ENCODE measurements around the gene MIR17HG.
"Not testable (repeated sequence)": the region's sequence is repeated elsewhere in the genome, so short reads cannot be mapped to it uniquely, and the experiment has no call there.

MIR17HG gene

DNA sequence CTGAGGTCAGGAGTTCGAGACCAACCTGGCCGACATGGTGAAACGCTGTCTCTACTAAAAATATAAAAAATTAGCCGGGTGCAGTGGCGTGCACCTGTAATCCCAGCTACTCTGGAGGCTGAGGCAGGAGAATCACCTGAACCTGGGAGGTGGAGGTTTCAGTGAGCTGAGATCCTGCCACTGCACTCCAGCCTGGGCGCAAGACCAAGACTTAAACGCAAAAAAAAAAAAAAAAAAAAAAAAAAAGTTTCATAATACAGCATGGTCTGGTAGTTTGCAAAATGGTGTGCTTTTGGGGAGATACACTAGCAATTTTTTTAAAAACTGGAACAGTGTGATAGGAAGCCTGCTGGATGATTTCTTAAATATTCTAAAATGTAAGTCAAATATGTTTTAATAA lies 5.4 kb downstream of the MIR17HG start:
- H3K9me3 ChIP-seq; in situ Hi-C loops (cut with MboI; ENCODE audit: low sequenced_read_pairs); H3K4me3 ChIP-seq; DNase-seq (ENCODE audit: low spot score in 2 of 2); H3K4me1 ChIP-seq; H3K27me3 ChIP-seq (ENCODE audit: low read depth): not testable (repeated sequence)
- H3K36me3 ChIP-seq (replicated peaks), result peaks cover 77% of the 10 kb centered on the region

DNA sequence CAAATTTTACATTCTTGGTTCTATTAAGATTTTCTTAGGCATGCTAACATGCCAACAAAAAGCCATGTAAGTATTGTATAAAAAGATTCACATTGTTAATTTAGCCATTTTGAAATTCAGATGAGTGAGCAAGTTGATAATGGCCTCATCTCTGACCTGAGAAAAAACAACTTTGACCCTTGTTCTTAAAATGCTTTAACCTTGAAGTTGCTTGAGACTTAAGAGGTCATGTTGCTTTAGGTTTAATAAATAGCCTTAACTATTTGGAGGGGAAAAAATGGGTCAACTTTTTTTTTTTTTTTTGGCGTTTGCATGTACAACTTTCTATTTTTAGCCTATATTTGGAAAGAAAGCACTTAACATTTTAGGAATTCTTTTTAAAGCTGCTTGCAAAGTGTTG lies 6.0 kb downstream of the MIR17HG start:
- Histone ChIP-seq H3K4me1 (peaks cover 9% of the 10 kb centered on the region), H3K27me3 (ENCODE audit: low read depth) (no peaks in the 10 kb centered on the region), H3K4me3 (no peak overlapping the region), H3K36me3 (replicated peaks) (peaks cover 79% of the 10 kb centered on the region), H3K9me3 (no peaks in the 10 kb centered on the region)
- no peak for DNase-seq (ENCODE audit: low spot score in 2 of 2)
- in situ Hi-C loops (cut with MboI; ENCODE audit: low sequenced_read_pairs), result no loop called here

GRCh38 chr13:91355099-91355825 lies 7.8 kb downstream of the MIR17HG start:
- in situ Hi-C loops (cut with MboI; ENCODE audit: low sequenced_read_pairs), result no loop called here
- no peaks in the 10 kb centered on the region for H3K27me3 ChIP-seq (ENCODE audit: low read depth)
- DNase-seq (ENCODE audit: low spot score in 2 of 2), result no peak
- H3K4me3 ChIP-seq, result no peak overlapping the region
- no peaks in the 10 kb centered on the region for H3K9me3 ChIP-seq
- H3K4me1 ChIP-seq, result peaks cover 14% of the 10 kb centered on the region
- H3K36me3 ChIP-seq (replicated peaks), result peaks cover 69% of the 10 kb centered on the region

DNA sequence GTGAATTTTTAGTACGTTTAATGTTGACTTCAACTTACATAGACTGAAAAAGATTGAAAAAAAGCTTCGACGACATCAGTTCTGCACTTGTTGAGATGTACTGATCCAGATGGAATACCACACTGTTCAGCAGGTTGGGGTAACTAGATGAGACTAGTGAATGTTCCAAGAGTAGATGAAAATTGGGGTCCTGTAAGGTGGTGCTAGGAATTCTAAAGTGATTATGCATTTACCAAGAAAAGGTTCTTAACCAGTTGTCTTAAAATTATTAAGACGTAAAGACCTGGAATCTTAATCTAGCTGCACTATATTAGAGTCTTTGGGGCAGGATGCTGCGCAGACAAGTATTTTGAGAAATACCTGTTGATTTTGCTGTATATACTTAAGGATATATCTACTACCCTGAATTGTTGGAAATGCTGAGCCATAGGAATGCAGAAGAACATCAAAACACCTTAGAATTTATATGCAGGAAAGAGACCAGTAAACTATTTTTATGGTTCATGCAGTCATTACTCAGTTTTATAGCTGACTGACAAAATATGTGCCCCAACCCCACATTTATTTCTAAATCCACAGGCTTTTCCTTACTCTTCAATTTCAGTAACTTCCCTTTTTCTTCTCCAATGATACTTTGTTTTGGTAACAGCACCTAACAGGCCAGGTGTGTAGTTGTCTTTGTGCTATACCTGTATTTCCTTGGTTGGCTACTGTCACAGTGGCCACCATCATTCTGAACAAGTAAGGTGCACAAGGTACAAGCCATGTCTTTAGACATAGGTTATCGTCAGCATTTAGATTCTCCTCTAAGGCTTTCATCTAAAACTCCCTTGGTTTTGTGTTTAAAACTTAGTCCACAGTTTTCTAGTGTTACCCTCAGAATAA lies 8.6 kb downstream of the MIR17HG start:
- in situ Hi-C loops (cut with MboI; ENCODE audit: low sequenced_read_pairs), result no loop called here

DNA sequence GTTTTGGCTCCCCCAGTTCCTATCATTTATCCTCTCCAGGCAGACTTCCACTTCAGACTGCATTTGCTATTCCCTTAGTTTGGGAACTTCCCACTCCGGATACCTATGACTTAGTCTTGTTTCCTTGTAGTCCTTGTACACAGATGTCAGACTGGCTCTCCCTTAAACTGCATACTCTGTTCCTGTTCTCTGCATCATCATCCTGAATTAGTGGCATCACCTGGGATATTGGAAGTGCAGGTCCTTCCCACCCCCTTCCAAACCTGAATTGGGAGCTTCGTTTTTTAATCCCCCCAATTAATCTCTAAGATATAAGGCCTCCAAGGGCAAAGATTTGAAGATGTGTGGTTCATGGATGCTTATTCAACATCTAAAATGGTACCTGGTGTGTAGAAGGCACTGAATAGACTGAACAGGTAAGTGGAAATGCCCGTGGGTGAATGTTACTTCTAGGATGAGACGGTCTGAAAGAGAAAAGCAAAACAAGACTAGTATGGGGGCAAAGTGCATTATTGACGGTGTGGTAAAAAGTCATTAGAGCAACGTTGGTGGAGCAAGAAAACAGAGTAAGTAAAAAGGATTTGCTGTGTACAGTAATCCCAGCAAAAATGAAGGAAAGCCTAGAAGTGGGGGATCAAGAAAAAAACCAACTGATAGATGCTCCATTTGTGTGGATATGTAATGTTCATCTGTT lies 9.6 kb downstream of the MIR17HG start:
- Histone ChIP-seq H3K27me3 (ENCODE audit: low read depth) (no peaks in the 10 kb centered on the region), H3K4me3 (no peak overlapping the region), H3K36me3 (replicated peaks) (peaks cover 50% of the 10 kb centered on the region), H3K9me3 (no peaks in the 10 kb centered on the region), H3K4me1 (peaks cover 14% of the 10 kb centered on the region)
- in situ Hi-C loops (cut with MboI; ENCODE audit: low sequenced_read_pairs), result no loop called here
- DNase-seq (ENCODE audit: low spot score in 2 of 2), result no peak

More for the DNA sequence above, 8.6 kb downstream of the MIR17HG start:
- Histone ChIP-seq H3K4me1 (peaks cover 9% of the 10 kb centered on the region), H3K27me3 (ENCODE audit: low read depth) (no peaks in the 10 kb centered on the region), H3K9me3 (no peaks in the 10 kb centered on the region), H3K36me3 (replicated peaks) (peaks cover 60% of the 10 kb centered on the region), H3K4me3 (no peak overlapping the region)
- DNase-seq (ENCODE audit: low spot score in 2 of 2), result no peak

DNA sequence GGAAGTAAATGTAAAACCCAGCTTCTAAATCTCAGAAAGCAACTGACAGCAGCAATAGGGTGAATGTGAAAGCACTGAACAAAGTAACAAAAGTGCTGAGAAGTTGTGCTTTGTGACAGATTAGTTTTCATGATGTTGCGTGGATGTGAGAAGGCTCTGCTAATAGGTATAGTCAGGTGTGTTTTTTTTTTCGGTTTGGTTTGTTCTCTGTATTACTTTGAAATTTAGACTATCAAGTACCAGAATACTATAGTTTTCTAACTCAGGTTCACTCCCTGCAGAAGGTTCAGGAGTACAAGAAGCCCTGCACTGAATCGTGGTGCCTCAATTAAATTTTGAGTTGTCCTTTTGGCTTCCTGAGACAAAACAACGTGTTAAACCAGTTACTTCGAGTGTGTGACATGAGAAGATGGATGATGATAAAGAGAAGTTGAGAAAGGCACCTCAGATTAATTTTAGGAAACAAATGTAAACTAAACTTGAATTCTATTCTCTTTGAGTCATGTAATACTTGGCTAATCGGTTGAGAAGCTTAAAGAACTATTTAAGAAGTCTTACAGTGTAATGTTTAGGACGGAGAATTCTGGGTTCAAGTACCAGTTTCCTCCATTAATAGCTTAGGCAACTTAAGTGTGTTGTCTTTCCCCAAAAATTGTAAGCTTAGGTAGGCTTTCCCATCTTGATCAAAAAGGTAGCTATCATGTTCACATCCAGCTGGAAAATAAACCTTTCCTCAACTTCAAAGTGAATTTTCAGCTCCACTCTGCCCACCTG lies 10.3 kb downstream of the MIR17HG start:
- Histone ChIP-seq H3K4me3 (no peak overlapping the region), H3K4me1 (peaks cover 15% of the 10 kb centered on the region), H3K9me3 (no peaks in the 10 kb centered on the region), H3K36me3 (replicated peaks) (peaks cover 43% of the 10 kb centered on the region), H3K27me3 (ENCODE audit: low read depth) (no peaks in the 10 kb centered on the region)
- in situ Hi-C loops (cut with MboI; ENCODE audit: low sequenced_read_pairs), result no loop called here
- no peak for DNase-seq (ENCODE audit: low spot score in 2 of 2)

GRCh38 chr13:91358387-91358782 lies 10.9 kb downstream of the MIR17HG start:
- no peak for DNase-seq (ENCODE audit: low spot score in 2 of 2)
- H3K4me1 ChIP-seq, result peaks cover 15% of the 10 kb centered on the region
- in situ Hi-C loops (cut with MboI; ENCODE audit: low sequenced_read_pairs), result no loop called here
- H3K9me3 ChIP-seq, result no peaks in the 10 kb centered on the region
- H3K4me3 ChIP-seq, result no peak overlapping the region
- H3K27me3 ChIP-seq (ENCODE audit: low read depth), result no peaks in the 10 kb centered on the region
- H3K36me3 ChIP-seq (replicated peaks), result peaks cover 38% of the 10 kb centered on the region

GRCh38 chr13:91359111-91359510 lies 11.6 kb downstream of the MIR17HG start:
- H3K27me3 ChIP-seq (ENCODE audit: low read depth), result no peaks in the 10 kb centered on the region
- no peak for DNase-seq (ENCODE audit: low spot score in 2 of 2)
- in situ Hi-C loops (cut with MboI; ENCODE audit: low sequenced_read_pairs), result no loop called here
- H3K36me3 ChIP-seq (replicated peaks), result peaks cover 34% of the 10 kb centered on the region
- H3K4me3 ChIP-seq, result no peak overlapping the region
- no peaks in the 10 kb centered on the region for H3K9me3 ChIP-seq
- peaks cover 15% of the 10 kb centered on the region for H3K4me1 ChIP-seq

DNA sequence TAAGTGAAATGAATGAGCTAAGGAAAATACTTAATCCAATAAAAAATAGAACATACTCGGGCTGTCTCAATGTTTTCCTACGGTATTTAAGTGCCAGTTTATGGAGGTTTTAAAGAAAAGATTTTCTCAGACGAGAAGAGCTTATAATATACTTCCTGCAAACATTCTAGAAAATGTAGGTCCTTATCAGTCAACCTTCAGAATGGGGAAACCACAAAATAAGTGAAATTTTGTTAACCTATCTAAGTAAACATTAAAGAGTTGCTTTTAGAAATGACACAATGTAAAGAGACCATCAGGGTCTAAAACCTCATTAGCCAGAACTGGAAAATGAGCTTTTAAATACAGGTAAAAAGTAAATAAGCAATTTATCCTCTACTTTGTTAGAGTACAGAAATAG lies 12.1 kb downstream of the MIR17HG start:
- peaks cover 15% of the 10 kb centered on the region for H3K4me1 ChIP-seq
- H3K27me3 ChIP-seq (ENCODE audit: low read depth), result no peaks in the 10 kb centered on the region
- peaks cover 29% of the 10 kb centered on the region for H3K36me3 ChIP-seq (replicated peaks)
- no peak overlapping the region for H3K4me3 ChIP-seq
- in situ Hi-C loops (cut with MboI; ENCODE audit: low sequenced_read_pairs), result no loop called here
- no peaks in the 10 kb centered on the region for H3K9me3 ChIP-seq
- no peak for DNase-seq (ENCODE audit: low spot score in 2 of 2)

GRCh38 chr13:91360246-91360751 lies 12.8 kb downstream of the MIR17HG start:
- peaks cover 15% of the 10 kb centered on the region for H3K4me1 ChIP-seq
- no peak for DNase-seq (ENCODE audit: low spot score in 2 of 2)
- no peak overlapping the region for H3K4me3 ChIP-seq
- H3K36me3 ChIP-seq (replicated peaks), result peaks cover 22% of the 10 kb centered on the region
- no peaks in the 10 kb centered on the region for H3K9me3 ChIP-seq
- in situ Hi-C loops (cut with MboI; ENCODE audit: low sequenced_read_pairs), result no loop called here
- no peaks in the 10 kb centered on the region for H3K27me3 ChIP-seq (ENCODE audit: low read depth)

- in situ Hi-C loops (cut with MboI; ENCODE audit: low sequenced_read_pairs), result no loop called here
- Histone ChIP-seq H3K9me3 (no peaks in the 10 kb centered on the region), H3K27me3 (ENCODE audit: low read depth) (no peaks in the 10 kb centered on the region), H3K4me3 (no peak overlapping the region), H3K4me1 (peaks cover 15% of the 10 kb centered on the region), H3K36me3 (replicated peaks) (peaks cover 7% of the 10 kb centered on the region)
- no peak for DNase-seq (ENCODE audit: low spot score in 2 of 2)
Observed at GRCh38 chr13:91361755-91362271, 14.3 kb downstream of the MIR17HG start.

DNA sequence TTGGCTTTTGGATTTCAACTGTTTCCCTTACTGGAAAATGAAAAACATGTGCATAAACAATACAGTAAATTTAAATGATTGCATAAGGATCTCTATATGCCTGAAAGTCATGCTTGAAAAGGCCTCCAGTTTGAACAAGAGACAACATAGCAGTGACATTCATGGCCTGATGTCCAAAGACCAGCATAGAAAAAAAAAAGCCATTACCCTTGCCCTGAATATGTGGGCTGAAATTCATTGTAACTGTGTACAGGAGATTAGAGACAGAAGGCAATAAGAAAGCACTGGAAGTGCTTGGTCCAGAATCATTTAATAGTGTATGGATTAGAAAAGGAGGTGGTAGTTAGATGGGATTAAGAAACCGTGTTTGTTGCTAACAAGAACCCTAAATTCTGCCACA lies 15.4 kb downstream of the MIR17HG start:
- peaks cover 15% of the 10 kb centered on the region for H3K4me1 ChIP-seq
- in situ Hi-C loops (cut with MboI; ENCODE audit: low sequenced_read_pairs), result no loop called here
- peaks cover 7% of the 10 kb centered on the region for H3K36me3 ChIP-seq (replicated peaks)
- H3K27me3 ChIP-seq (ENCODE audit: low read depth), result no peaks in the 10 kb centered on the region
- H3K4me3 ChIP-seq, result no peak overlapping the region
- DNase-seq (ENCODE audit: low spot score in 2 of 2), result no peak
- no peaks in the 10 kb centered on the region for H3K9me3 ChIP-seq

- in situ Hi-C loops (cut with MboI; ENCODE audit: low sequenced_read_pairs), result no loop called here
Observed at GRCh38 chr13:91368101-91368500, 20.6 kb downstream of the MIR17HG start.

More at GRCh38 chr13:91368101-91368500, 20.6 kb downstream of the MIR17HG start:
- Histone ChIP-seq H3K4me1 (peaks cover 20% of the 10 kb centered on the region), H3K9me3 (no peaks in the 10 kb centered on the region), H3K27me3 (ENCODE audit: low read depth) (no peaks in the 10 kb centered on the region), H3K36me3 (replicated peaks) (peaks cover 4% of the 10 kb centered on the region; the same call in 1 of the 2 replicates), H3K4me3 (no peak overlapping the region)
- no peak for DNase-seq (ENCODE audit: low spot score in 2 of 2)

All from HAP-1 (cell line).